ENCODE results near the gene CBX1. TPM values are rescaled to one million over a fixed set of nuclear protein-coding genes. Genes with fewer than 3 reads are reported as not detected.

The CBX1 gene
- total and polyA plus RNA-seq, 2 of the 13 experiments (the other 11 are each of a cell fraction or from before 2014, with no cell fraction given), result 17.8 to 108 TPM

DNA sequence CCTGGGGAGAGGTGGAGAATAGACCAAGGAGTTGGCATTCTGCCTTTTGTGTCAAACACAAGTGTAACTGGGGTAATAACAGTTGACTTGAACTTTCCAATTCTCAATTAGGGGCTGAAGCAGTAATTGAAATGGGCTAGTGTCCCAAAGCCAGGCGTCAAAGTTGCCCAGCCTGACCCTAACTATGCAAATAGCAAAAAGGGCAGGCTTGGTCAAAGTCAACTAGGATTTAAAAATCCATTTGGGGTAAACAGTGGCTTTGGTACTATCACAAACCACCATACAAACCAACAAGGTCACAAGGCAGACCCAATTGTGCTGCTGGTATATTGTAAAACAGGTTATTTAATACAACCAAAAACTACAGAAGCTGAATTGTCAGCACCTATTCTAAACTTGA is 35.1 kb downstream of the CBX1 start:
- ChIA-PET POLR2A (interaction anchor here (2.3 to 4.1 kb wide), 2 partner anchors 17 to 40 kb away, joined by 9 to 56 read pairs; partner anchors contain the start of gene NFE2L1), CTCF (ENCODE audit: low intra/inter-chr PET ratio, low total read pairs) (interaction anchor here (1.9 kb wide), 1 partner anchor 40 kb away, joined by 4 read pairs; no protein-coding TSS in a partner anchor)
- H3K4me2 ChIP-seq (ENCODE audit: low read depth, low read length), result no peak overlapping the region
- H3K9me3 ChIP-seq (ENCODE audit: low read length), result no peaks in the 10 kb centered on the region
- peaks cover 48% of the 10 kb centered on the region for H3K4me1 ChIP-seq (ENCODE audit: insufficient read depth, low read length)
- no peak overlapping the region for H3K27ac ChIP-seq (ENCODE audit: extremely low read length, insufficient read depth, low read length)
- in situ Hi-C loops (cut with HindIII; ENCODE audit: extremely low pct_ligation_motif_present, low pct_unique_long_range_greater_than_20kb) (no loop called here), intact Hi-C loops (cut with micrococcal nuclease; ENCODE audit: unreplicated experiment) (no loop called here)
- WGBS (ENCODE audit: low lambda C conversion rate), result 50% methylated on average over 1 of the region's 1 CpG
- no peaks in the 10 kb centered on the region for H3K27me3 ChIP-seq (ENCODE audit: control insufficient read depth in 1 of 2, insufficient read depth in 2 of 2, low read length in 2 of 2)
- H3K4me3 ChIP-seq (replicated peaks in 1 of 3; ENCODE audit: insufficient read depth in 1 of 3, low read depth in 2 of 3, low read length in 3 of 3), result no peak overlapping the region
- no peaks in the 10 kb centered on the region for H4K20me1 ChIP-seq (ENCODE audit: insufficient read depth, low read length)
- ATAC-seq (no peak), FAIRE-seq (no peak), DNase-seq (ENCODE audit: low spot score) (no peak)
- H3K9ac ChIP-seq (ENCODE audit: insufficient read depth, low read depth, low read length), result no peak overlapping the region
- BruUV-seq (replicated peaks), result no TSS peak
- H3K36me3 ChIP-seq (replicated peaks in 1 of 2; ENCODE audit: control insufficient read depth in 1 of 2, insufficient read depth in 2 of 2, low read length in 2 of 2), result peaks cover 7 to 46% of the 10 kb centered on the region in 2 experiments
- H3K79me2 ChIP-seq (ENCODE audit: insufficient read depth, low read length), result no peaks in the 10 kb centered on the region
- no peak overlapping the region for H2AFZ ChIP-seq (ENCODE audit: low read length)
- TF ChIP-seq ZNF703 (CRISPR knock-in tag; IDR thresholded peaks at IDR 0.05; ENCODE audit: borderline replicate concordance) (no peak), FOXP1 (IDR thresholded peaks at IDR 0.05) (no peak), FOXP1 (CRISPR knock-in tag; IDR thresholded peaks at IDR 0.05) (0 out of 2 replicates have a peak, but pooled peaks have one; percentile 11), RARA (CRISPR knock-in tag; IDR thresholded peaks at IDR 0.05) (peak; percentile 50; the same call in 1 of the 2 replicates), ZNF337 (CRISPR knock-in tag; IDR thresholded peaks at IDR 0.05; ENCODE audit: borderline replicate concordance, low read depth) (no peak), ZNF841 (CRISPR knock-in tag; IDR thresholded peaks at IDR 0.05; ENCODE audit: borderline replicate concordance) (no peak), TBX3 (IDR thresholded peaks at IDR 0.05; ENCODE audit: borderline replicate concordance) (no peak), KAT2B (IDR thresholded peaks at IDR 0.05; ENCODE audit: borderline replicate concordance, low read depth, low read length) (no peak), ZNF496 (CRISPR knock-in tag; IDR thresholded peaks at IDR 0.05; ENCODE audit: insufficient replicate concordance) (no peak), ZNF660 (CRISPR knock-in tag; IDR thresholded peaks at IDR 0.05; ENCODE audit: borderline replicate concordance, low read depth) (no peak)
- TF ChIP-seq, protein P1, sequence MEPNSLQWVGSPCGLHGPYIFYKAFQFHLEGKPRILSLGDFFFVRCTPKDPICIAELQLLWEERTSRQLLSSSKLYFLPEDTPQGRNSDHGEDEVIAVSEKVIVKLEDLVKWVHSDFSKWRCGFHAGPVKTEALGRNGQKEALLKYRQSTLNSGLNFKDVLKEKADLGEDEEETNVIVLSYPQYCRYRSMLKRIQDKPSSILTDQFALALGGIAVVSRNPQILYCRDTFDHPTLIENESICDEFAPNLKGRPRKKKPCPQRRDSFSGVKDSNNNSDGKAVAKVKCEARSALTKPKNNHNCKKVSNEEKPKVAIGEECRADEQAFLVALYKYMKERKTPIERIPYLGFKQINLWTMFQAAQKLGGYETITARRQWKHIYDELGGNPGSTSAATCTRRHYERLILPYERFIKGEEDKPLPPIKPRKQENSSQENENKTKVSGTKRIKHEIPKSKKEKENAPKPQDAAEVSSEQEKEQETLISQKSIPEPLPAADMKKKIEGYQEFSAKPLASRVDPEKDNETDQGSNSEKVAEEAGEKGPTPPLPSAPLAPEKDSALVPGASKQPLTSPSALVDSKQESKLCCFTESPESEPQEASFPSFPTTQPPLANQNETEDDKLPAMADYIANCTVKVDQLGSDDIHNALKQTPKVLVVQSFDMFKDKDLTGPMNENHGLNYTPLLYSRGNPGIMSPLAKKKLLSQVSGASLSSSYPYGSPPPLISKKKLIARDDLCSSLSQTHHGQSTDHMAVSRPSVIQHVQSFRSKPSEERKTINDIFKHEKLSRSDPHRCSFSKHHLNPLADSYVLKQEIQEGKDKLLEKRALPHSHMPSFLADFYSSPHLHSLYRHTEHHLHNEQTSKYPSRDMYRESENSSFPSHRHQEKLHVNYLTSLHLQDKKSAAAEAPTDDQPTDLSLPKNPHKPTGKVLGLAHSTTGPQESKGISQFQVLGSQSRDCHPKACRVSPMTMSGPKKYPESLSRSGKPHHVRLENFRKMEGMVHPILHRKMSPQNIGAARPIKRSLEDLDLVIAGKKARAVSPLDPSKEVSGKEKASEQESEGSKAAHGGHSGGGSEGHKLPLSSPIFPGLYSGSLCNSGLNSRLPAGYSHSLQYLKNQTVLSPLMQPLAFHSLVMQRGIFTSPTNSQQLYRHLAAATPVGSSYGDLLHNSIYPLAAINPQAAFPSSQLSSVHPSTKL (CRISPR knock-in tag; IDR thresholded peaks at IDR 0.05), result no peak
- TF ChIP-seq, protein P2, sequence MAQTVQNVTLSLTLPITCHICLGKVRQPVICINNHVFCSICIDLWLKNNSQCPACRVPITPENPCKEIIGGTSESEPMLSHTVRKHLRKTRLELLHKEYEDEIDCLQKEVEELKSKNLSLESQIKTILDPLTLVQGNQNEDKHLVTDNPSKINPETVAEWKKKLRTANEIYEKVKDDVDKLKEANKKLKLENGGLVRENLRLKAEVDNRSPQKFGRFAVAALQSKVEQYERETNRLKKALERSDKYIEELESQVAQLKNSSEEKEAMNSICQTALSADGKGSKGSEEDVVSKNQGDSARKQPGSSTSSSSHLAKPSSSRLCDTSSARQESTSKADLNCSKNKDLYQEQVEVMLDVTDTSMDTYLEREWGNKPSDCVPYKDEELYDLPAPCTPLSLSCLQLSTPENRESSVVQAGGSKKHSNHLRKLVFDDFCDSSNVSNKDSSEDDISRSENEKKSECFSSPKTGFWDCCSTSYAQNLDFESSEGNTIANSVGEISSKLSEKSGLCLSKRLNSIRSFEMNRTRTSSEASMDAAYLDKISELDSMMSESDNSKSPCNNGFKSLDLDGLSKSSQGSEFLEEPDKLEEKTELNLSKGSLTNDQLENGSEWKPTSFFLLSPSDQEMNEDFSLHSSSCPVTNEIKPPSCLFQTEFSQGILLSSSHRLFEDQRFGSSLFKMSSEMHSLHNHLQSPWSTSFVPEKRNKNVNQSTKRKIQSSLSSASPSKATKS (CRISPR knock-in tag; IDR thresholded peaks at IDR 0.05), result no peak
- TF ChIP-seq, protein P3, sequence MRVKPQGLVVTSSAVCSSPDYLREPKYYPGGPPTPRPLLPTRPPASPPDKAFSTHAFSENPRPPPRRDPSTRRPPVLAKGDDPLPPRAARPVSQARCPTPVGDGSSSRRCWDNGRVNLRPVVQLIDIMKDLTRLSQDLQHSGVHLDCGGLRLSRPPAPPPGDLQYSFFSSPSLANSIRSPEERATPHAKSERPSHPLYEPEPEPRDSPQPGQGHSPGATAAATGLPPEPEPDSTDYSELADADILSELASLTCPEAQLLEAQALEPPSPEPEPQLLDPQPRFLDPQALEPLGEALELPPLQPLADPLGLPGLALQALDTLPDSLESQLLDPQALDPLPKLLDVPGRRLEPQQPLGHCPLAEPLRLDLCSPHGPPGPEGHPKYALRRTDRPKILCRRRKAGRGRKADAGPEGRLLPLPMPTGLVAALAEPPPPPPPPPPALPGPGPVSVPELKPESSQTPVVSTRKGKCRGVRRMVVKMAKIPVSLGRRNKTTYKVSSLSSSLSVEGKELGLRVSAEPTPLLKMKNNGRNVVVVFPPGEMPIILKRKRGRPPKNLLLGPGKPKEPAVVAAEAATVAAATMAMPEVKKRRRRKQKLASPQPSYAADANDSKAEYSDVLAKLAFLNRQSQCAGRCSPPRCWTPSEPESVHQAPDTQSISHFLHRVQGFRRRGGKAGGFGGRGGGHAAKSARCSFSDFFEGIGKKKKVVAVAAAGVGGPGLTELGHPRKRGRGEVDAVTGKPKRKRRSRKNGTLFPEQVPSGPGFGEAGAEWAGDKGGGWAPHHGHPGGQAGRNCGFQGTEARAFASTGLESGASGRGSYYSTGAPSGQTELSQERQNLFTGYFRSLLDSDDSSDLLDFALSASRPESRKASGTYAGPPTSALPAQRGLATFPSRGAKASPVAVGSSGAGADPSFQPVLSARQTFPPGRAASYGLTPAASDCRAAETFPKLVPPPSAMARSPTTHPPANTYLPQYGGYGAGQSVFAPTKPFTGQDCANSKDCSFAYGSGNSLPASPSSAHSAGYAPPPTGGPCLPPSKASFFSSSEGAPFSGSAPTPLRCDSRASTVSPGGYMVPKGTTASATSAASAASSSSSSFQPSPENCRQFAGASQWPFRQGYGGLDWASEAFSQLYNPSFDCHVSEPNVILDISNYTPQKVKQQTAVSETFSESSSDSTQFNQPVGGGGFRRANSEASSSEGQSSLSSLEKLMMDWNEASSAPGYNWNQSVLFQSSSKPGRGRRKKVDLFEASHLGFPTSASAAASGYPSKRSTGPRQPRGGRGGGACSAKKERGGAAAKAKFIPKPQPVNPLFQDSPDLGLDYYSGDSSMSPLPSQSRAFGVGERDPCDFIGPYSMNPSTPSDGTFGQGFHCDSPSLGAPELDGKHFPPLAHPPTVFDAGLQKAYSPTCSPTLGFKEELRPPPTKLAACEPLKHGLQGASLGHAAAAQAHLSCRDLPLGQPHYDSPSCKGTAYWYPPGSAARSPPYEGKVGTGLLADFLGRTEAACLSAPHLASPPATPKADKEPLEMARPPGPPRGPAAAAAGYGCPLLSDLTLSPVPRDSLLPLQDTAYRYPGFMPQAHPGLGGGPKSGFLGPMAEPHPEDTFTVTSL (CRISPR knock-in tag; IDR thresholded peaks at IDR 0.05; ENCODE audit: borderline replicate concordance), result peak; percentile 26; the same call in 1 of the 2 replicates
